ENCODE results near the gene CNNM4.

The CNNM4 gene

DNA sequence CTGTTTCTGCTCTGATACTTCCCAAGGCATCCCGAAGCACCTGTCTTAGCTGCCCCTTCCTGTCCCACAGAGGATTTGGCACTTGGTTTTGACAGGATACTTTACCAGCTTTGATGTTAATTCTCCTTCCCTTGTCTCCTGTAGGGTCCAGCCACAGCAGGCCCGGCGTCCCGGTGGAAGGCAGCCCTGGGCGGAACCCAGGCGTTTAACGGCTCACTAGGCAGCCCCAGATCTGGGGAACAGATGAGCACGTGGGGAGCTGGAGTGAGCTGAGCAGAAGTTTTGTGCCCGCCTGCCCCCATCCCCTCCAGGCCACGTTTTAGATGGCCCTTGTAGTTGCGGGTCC, 71.7 kb downstream of the CNNM4 start:
- no peak for DNase-seq (ENCODE audit: low read depth)

DNA sequence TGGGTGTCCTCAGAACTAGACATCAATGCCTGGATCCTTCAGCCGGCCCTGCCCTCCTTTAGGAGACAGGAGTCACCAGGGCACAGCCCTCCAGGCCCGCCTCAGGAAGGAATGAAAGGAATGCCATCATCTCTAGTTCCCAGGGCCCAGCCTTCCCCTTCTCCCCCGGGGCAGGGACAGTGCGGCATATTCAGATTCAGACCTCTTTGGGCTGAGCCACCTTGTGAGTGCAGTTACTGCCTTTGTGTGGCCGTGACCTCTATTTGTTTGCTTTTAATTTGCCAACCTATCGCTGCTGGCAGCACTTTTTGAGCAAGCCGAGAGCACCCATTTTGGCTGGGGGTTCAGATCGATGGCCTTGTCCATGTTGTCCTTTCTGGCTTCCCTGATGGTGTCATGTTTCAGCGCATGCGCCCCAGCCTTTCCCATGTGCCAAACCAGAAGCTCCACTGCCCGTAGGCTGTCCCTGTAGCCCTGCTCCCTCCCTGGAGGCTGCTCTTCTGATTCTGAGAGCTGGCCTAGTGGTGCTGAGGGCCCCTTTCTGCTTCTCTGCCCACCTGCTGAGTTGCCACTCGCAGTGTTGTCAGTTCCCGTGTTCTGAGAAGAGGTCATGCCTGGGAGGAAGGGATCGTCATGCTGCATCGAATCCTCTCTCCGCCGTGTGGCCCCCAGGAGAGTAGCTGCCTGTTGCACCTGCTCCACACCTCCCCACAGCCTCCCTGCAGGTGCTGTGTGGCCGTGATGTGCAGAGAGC, 72.2 kb downstream of the CNNM4 start:
- no peak for DNase-seq (ENCODE audit: low read depth)

- DNase-seq (ENCODE audit: low read depth) = no peak
These were observed 75.1 kb downstream of the CNNM4 start for GRCh38 chr2:96835830-96836229.

DNA sequence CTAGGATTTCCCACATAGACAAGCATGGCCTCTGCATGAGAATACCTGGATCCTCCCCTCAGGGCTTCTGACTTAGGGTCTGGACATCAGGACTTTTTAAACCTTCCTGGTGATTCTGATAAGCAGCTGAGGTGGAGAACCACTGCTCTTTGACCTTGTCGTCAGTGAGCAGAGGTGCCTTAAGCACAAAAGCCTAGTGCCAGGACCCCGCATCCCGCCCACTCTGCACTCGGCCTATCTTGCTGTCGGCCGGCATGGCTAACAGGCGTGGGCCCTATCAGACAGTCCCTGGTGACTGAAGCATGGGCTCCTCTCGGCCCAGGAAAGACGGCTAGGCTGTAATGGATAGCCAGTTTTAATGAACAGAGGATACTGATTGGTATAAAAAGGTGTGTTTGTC, 76.9 kb downstream of the CNNM4 start:
- DNase-seq (ENCODE audit: low read depth) = no peak

- no peak for DNase-seq (ENCODE audit: low read depth)
These were observed 77.9 kb downstream of the CNNM4 start for GRCh38 chr2:96838345-96839292.

- DNase-seq (ENCODE audit: low read depth) = peak; percentile 66
These were observed 78.7 kb downstream of the CNNM4 start for GRCh38 chr2:96839293-96839874.

DNA sequence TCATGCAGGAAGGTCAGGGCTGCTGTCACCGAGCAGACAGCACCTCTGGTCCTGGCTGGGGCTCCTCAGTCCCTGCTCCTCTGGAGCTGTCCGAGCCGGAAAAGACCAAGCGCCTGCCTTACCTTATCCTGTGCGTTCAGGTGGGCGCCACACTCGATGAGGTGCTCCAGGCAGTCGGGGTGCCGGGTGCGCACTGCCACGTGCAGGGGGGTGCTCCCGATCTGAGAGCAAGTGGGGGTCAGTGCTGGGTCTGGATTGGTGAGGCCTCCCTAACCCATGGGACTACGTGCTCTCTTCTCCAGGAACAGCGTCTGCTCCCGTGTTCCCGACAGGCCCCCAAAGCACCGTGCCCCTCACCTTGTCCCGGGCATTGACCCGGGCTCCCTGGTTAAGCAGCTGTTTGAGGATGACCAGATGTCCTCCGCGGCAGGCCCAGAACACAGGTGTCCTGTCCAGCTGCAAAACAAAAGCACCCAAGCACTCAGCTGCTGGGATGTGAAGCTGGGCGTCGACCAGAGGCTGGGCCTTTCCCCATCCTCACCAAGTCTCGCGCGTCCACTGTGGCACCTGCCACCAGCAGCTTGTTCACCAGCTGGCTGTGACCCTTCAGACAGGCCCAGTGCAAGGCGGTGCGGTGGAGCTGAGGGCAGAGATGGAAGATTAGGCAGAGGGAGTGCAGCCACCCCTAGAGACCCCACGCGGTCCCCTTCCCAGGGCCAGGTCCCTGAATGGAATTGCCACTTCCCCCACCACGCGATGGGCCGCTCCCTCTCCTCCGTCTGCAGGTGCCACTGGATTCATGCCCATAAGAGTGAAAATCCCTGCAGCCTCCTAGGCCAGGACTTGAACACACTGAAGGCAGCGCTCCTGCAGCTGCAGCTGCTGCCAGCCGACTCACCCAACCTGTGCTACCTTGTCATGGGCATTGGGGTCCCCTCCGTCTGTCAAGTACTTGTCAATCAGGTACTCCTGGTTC, 79.5 kb downstream of the CNNM4 start:
- DNase-seq (ENCODE audit: low read depth) = no peak

GRCh38 chr2:96841701-96842495, 81.2 kb downstream of the CNNM4 start:
- DNase-seq (ENCODE audit: low read depth) = no peak

GRCh38 chr2:96842600-96842999, 81.9 kb downstream of the CNNM4 start:
- DNase-seq (ENCODE audit: low read depth) = no peak

DNA sequence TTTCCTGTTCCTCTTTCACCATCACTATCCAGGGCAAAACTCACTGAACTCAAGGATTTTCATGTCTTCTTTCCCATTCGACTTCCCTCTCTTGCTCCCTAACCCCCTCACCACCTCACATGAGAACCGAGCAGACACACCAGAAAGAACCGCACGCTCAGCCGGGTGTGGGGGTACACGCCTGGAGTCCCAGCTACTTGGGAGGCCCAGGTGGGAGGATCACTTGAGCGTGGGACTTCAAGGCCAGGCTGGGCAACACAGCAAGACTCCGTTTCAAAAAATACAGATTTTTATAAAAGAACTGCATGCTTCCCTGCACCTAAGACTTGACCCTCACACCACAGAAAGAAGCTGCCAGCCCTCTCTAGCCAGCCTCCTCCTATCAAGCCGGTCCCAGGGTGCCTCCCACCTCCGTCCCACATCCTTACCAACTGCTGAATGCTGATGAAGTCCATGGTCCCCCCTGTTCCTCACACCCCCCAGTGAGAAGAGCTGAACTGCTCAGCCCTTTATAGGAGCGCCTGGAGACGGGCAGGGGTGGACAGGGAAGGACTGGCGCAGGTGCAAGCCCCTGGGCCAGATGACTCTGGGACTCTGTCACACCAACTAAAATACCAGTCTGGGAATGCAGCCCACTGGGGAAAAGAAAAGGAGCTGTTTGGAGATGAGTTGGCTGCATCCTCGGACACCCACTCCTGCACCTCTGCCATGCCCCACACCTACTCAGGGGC, 83.0 kb downstream of the CNNM4 start, which contains the start of gene ANKRD23:
Gene ANKRD23, minus strand, starts transcription at position 484 of the 731 bp plus-strand sequence. Its CDS starts 29 bp downstream, at position 455.
- no peak for DNase-seq (ENCODE audit: low read depth)

GRCh38 chr2:96844405-96844808, 83.7 kb downstream of the CNNM4 start:
- DNase-seq (ENCODE audit: low read depth) = no peak

- no peak for DNase-seq (ENCODE audit: low read depth)
These were observed 86.1 kb downstream of the CNNM4 start for GRCh38 chr2:96846825-96847224.

GRCh38 chr2:96847586-96847985, 86.9 kb downstream of the CNNM4 start:
- no peak for DNase-seq (ENCODE audit: low read depth)

GRCh38 chr2:96848264-96848663, 87.6 kb downstream of the CNNM4 start:
- DNase-seq (ENCODE audit: low read depth) = no peak

DNA sequence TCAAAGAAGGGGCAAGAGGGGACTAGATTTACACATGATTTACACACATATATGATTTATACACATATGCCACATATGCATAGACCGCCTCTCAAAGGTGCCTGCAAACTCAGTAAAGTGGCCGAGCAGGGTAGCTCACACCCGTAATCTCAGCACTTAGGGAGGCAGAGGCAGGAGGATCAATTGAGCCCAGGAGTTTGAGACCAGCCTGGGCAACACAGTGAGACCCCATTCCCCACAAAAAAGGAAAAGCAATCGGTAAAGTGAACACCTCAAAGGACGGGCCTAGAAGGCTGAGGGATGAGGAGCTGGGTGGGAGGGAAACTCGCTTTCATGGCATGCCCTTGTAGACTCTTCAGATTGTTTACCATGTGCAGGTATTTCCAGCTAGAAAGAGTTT, 92.0 kb downstream of the CNNM4 start:
- DNase-seq (ENCODE audit: low read depth) = no peak

GRCh38 chr2:96853321-96853720, 92.6 kb downstream of the CNNM4 start:
- DNase-seq (ENCODE audit: low read depth) = no peak

GRCh38 chr2:96856776-96857666, 96.3 kb downstream of the CNNM4 start:
- no peak for DNase-seq (ENCODE audit: low read depth)

GRCh38 chr2:96857667-96858372, 97.1 kb downstream of the CNNM4 start, which contains the start of gene ANKRD39:
Gene ANKRD39 (minus strand): TSS chr2:96858016. CDS start chr2:96857987, 29 bp downstream.
- peak; percentile 97 for DNase-seq (ENCODE audit: low read depth)

Measured in stimulated activated CD4-positive, alpha-beta T cell treated with anti-CD3 and anti-CD28 coated beads, Interleukin-2, amount 100 ng/mL, for 4 hours (primary cell).